PC-9 (cell line): ENCODE results near the gene DLGAP3.

Experiments
- EZH2 ChIP-seq: fragments of 200-600 bp; sonication (generic); IDR thresholded peaks from 2 replicates; pipeline ENCODE4 v1.8.0; 2017; ENCODE audit warnings: antibody characterized with exemption, low read depth
- TF ChIP-seq, protein P1 (sequence below): fragments of 200-600 bp; sonication (generic); conservative IDR thresholded peaks from 2 replicates; pipeline ENCODE4 v1.6.1; 2017; ENCODE audit warnings: mixed run types, antibody characterized with exemption, mild to moderate bottlenecking, moderate library complexity

DNA sequence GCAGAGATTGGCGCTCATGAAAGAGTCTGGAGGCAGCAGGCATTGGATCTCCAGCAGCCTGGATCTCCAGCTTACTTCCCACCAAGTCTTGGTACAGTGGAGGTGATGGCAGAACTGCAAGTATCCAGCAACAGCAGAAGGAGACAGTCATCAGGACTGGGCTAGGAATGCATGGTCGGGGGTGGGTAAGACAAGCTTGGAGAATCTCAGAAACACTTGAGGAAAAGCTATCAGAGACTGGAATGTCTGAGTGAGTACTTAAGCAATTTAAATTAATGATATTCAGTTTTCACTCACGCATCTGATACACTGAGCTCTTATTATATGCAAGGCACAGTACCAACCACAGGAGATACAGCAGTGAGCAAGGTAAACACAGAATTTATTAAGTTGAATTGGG is 45.9 kb upstream of the DLGAP3 start:
- TF ChIP-seq, protein P1, sequence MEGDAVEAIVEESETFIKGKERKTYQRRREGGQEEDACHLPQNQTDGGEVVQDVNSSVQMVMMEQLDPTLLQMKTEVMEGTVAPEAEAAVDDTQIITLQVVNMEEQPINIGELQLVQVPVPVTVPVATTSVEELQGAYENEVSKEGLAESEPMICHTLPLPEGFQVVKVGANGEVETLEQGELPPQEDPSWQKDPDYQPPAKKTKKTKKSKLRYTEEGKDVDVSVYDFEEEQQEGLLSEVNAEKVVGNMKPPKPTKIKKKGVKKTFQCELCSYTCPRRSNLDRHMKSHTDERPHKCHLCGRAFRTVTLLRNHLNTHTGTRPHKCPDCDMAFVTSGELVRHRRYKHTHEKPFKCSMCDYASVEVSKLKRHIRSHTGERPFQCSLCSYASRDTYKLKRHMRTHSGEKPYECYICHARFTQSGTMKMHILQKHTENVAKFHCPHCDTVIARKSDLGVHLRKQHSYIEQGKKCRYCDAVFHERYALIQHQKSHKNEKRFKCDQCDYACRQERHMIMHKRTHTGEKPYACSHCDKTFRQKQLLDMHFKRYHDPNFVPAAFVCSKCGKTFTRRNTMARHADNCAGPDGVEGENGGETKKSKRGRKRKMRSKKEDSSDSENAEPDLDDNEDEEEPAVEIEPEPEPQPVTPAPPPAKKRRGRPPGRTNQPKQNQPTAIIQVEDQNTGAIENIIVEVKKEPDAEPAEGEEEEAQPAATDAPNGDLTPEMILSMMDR = no peak
- no peak for TF ChIP-seq EZH2
